Measurements from ENCODE around the gene PTPN13. TPM values are rescaled to one million over a fixed set of nuclear protein-coding genes. Genes with fewer than 3 reads are reported as not detected.

The PTPN13 gene
- polyA plus RNA-seq (2012; ENCODE audit: insufficient read length, low read depth) = 0.75 TPM

GRCh38 chr4:86593688-86594558 is at the start of gene PTPN13:
TSS of gene PTPN13 (plus strand) at chr4:86594315. CDS start at chr4:86635257, 40,942 bp downstream.
- peak; percentile 41; the same call in 1 of the 2 replicates for TF ChIP-seq POLR2AphosphoS5 (IDR thresholded peaks at IDR 0.05; ENCODE audit: low read depth, low read length)
- TF ChIP-seq FOXP2 (optimal IDR thresholded peaks at IDR 0.05; ENCODE audit: borderline replicate concordance, extremely low read depth, extremely low read length, insufficient read depth) = no peak
- TF ChIP-seq TAF1 (IDR thresholded peaks at IDR 0.05; ENCODE audit: borderline replicate concordance, insufficient read depth, low read length) = no peak
- no peak for TF ChIP-seq SIN3A (IDR thresholded peaks at IDR 0.05; ENCODE audit: borderline replicate concordance, insufficient read depth, low read length)
- no peak for TF ChIP-seq REST (IDR thresholded peaks at IDR 0.05; ENCODE audit: insufficient read depth in 1 of 2, low read depth in 2 of 2, low read length in 2 of 2)

GRCh38 chr4:86547140-86547539 is 47.0 kb upstream of the PTPN13 start:
- TF ChIP-seq SIN3A (IDR thresholded peaks at IDR 0.05; ENCODE audit: borderline replicate concordance, insufficient read depth, low read length) = no peak
- TF ChIP-seq TAF1 (IDR thresholded peaks at IDR 0.05; ENCODE audit: borderline replicate concordance, insufficient read depth, low read length) = no peak
- no peak for TF ChIP-seq REST (IDR thresholded peaks at IDR 0.05; ENCODE audit: insufficient read depth in 1 of 2, low read depth in 2 of 2, low read length in 2 of 2)
- no peak for TF ChIP-seq FOXP2 (optimal IDR thresholded peaks at IDR 0.05; ENCODE audit: borderline replicate concordance, extremely low read depth, extremely low read length, insufficient read depth)
- no peak for TF ChIP-seq POLR2AphosphoS5 (IDR thresholded peaks at IDR 0.05; ENCODE audit: low read depth, low read length)

GRCh38 chr4:86549163-86549788 is 44.8 kb upstream of the PTPN13 start:
- TF ChIP-seq REST (IDR thresholded peaks at IDR 0.05; ENCODE audit: insufficient read depth in 1 of 2, low read depth in 2 of 2, low read length in 2 of 2) = no peak
- no peak for TF ChIP-seq POLR2AphosphoS5 (IDR thresholded peaks at IDR 0.05; ENCODE audit: low read depth, low read length)
- TF ChIP-seq TAF1 (IDR thresholded peaks at IDR 0.05; ENCODE audit: borderline replicate concordance, insufficient read depth, low read length) = no peak
- TF ChIP-seq SIN3A (IDR thresholded peaks at IDR 0.05; ENCODE audit: borderline replicate concordance, insufficient read depth, low read length) = no peak
- no peak for TF ChIP-seq FOXP2 (optimal IDR thresholded peaks at IDR 0.05; ENCODE audit: borderline replicate concordance, extremely low read depth, extremely low read length, insufficient read depth)

- TF ChIP-seq FOXP2 (optimal IDR thresholded peaks at IDR 0.05; ENCODE audit: borderline replicate concordance, extremely low read depth, extremely low read length, insufficient read depth) (no peak), TAF1 (IDR thresholded peaks at IDR 0.05; ENCODE audit: borderline replicate concordance, insufficient read depth, low read length) (no peak), REST (IDR thresholded peaks at IDR 0.05; ENCODE audit: insufficient read depth in 1 of 2, low read depth in 2 of 2, low read length in 2 of 2) (no peak)
Observed at GRCh38 chr4:86551387-86551786, 42.7 kb upstream of the PTPN13 start.
